ENCODE data around the gene L1CAM.
"Not testable (repeated sequence)": the region's sequence is repeated elsewhere in the genome, so short reads cannot be mapped to it uniquely, and the experiment has no call there.

L1CAM gene

DNA sequence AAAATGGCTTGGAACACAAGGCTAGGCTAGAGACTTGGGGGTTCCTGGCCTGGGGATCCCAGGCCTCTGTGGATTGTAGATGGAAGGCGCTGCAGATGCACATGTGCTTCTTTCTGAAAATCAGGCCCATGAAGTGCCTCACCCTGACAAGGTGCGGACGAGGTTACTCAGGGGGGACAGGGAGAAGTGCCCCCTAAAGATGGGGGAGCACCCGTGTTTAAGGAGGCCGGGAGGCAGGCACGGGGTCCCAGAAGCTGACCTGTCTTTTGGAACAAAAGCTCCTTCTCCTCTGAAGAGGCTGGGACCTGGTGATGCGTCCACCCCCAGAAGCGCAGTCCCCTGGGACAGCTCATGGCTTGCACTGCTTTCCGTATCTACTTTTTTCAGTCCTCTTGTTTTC lies 58.1 kb downstream of the L1CAM start:
- DNase-seq: no peak

DNA sequence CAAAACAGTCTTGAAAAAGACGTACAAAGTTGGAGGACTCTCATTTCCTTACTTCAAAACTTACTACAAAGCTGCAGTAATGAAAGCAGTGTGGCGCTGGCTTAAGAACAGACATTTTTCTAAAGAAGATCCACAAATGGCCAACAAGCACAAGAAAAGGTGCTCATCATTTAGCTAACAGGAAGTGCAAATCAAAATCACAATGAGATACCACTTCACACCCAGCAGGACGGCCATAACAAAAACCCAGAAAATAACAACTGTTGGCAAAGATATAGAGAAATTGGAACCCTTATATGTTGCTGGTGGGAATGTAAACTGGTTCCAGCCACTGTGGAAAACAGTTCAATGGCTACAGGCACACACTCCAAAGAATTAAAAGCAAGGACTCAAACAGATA lies 59.0 kb downstream of the L1CAM start:
- no peak for DNase-seq

DNA sequence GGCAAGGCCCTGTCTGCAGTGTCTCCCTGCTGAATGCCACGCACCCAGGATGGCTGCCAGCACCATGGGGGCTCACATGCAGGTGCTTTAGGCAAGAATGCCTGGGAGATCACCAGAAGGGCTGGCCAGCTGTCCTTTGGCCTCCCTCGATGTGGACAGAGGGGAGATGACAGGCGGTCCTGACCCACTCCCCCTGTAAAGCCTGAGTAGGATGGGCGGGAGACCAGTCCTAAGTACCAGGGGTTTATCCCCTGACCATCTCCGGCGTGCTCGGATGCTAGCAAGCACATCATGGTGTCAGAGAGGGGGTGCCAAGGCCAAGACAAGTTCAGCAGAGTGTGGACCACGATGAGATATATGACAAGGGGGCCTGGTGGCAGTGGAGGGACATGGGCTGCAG lies 60.9 kb downstream of the L1CAM start:
- DNase-seq: no peak

DNA sequence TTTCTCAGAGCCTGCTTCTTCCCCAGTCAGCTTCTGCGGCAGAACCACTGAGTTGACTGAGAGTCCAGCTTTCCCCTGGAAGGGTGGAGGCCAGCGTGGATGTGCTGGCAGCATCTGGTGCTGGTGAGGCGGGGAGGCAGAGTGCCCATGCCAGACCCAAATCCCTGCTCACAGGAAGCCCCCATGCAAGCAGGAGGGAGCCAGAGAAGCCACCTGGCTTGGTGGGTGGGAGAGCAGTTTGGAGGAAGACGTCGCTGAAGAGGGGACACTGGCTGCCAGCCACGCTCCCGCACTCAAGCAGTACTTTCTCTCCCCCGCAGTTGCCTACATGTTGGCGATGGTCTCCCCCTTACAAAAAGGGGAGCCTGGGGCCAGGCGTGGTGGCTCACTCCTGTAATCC lies 61.6 kb downstream of the L1CAM start:
- no peak for DNase-seq

DNA sequence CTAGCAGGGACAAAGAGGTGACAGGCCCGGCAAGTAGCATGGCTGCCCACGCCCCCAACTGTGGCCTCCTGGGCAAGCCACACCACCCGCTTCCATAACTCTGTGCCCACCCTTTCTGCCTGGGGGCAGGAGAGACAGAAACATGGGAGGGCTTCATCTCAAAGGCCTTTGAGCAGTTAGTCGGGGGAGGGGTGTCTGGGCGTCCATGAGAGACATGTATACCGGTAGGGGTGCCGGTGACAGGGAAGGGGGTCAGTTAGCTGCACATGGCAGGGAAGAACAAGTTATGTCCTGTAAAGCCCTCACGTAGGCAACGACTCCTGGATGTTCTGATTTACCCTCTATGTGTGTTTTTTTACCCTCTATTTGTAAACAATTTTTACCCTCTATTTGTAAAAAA lies 64.9 kb downstream of the L1CAM start:
- DNase-seq: no peak

DNA sequence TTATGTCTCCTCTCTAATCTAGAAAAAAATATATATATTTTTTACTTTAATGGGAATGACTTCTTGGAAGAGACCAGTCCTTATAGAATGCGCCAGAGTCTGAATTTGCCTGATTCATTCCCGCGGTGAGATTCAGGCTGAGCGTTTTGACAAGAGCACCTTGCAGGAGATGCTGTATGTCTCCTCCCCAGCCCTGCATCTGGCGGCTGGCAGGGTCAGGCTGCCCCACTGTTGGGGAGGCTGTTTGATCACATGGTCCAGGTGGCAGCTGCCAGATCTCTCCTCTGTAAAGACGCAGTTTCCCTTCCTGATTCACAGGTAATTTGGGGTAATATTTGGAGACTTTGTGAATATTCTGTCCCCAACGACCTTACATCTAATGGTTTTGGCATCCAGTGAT lies 65.4 kb downstream of the L1CAM start:
- no peak for DNase-seq

DNA sequence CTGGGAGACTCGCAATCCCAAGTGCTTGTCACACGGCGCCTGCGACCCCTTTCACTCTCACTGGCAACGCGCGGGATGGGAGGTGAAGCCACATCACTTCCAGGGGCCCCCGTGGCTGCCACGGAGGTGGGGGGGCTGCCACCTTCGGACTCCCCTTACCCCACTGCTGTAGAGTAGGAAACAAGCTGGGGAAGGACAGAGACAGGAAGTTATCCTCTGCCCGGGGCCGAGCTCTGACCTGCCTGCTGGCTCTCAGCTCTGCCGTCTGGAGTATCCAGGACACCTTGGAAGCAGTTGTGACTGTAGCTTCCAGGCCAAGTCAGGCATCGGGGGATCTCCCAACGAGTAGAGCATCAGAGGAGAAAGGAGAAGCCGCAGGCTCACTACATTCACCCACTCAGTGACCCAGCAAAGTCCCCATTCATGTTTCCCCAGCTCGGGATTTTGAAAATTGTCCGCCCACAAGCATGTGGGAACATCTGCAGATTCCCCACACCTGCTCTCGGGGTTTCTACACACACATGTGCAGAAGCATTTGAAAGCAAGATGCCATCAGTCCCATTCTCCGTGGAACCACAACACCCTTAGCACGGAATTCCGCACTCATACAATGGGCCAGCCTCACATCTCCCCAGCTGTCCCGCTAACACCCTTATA lies 66.5 kb downstream of the L1CAM start:
- no peak for DNase-seq

DNA sequence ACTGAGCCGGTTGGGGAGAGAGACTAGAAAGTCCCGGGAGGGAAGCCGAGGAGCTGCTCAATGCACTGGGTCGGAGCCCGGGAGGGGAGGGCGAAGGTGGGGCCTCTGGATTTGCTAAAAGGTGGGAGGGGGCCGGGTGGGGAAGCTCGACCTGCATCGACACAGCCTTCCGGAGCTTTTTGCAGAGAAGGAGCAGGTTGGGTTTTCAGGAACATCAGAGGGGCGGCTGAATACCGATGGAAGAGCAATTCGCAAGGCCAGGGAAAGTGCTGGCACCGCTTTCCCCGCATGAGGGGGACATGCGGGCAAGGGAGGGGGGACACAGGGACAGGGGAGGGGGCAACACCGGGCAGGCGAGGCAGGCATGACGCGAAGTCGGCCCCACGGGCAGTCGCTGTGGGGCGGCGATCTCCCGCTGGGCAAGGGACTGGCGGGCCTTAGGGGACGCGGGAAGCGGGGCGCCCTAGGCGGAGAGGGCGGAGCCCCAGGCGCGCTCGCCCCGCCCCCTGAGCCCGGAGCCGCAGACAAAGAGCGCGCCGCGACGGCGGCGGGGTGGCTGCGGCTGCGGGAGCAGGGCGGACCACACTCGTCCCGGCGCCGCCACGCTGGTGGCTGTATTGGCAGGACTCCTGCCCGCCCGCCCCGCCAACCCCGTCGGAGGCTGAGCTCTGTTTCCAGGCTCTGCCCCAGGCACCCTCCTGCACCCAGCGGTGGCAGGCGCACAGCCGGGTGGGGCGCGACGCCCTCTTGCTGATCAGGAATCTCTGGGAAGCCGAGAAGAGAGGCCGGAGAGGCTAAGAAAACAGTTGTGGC lies 67.2 kb downstream of the L1CAM start:
- no peak for DNase-seq

DNA sequence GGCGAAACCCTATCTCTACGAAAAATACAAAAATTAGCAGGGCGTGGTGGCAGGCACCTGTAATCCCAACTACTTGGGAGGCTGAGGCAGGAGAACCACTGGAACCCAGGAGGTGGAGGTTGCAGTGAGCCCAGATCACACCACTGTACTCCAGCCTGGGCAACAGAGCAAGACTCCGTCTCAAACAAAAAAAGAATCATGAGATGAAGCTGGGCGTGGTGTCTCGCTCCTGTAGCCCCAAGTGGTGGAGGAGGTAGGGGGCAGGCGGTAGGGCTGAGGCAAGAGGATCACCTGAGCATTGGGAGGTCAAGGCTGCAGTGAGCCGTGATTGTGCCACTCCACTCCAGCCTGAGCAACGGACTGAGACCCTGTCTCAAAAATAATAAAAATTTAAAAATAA lies 67.9 kb downstream of the L1CAM start:
- DNase-seq: not testable (repeated sequence)

DNA sequence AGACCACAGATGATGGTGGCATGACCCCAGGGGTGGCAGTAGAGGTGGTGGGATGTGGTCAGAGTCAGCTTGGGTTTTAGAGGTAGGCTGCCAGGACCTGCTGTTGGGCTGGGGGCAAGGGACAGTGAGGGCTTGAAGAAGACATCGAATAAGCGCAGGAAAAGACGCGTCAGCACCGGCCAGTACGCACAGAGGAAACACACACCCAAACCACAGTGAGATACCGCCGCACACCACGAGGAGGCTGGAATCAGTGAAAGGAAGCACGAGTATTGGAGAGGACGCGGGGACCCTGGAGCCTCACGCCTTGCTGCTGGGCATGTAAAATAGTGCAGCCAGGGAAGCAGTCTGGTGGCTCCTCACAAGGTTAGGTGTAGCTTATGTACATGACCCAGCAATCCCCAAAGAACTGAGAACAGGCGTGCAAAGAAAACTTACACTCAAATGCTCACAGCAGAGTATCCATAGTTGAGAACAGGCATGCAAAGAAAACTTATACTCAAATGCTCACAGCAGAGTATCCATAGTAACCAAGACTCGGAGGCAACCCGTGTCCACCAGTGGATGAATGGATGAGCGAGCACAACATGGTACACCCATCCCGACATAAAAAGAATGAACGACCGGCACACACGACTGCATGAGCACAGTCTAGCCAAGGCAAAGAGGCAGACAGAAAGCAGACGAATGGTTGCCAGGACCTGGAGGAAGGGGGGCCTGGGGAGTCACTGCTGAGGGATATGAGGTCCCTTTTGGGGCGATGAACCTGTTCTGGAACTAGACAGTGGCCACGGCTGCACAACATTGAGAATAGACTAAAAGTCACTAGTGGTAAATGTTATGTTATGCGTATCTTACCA lies 68.9 kb downstream of the L1CAM start:
- no peak for DNase-seq

DNA sequence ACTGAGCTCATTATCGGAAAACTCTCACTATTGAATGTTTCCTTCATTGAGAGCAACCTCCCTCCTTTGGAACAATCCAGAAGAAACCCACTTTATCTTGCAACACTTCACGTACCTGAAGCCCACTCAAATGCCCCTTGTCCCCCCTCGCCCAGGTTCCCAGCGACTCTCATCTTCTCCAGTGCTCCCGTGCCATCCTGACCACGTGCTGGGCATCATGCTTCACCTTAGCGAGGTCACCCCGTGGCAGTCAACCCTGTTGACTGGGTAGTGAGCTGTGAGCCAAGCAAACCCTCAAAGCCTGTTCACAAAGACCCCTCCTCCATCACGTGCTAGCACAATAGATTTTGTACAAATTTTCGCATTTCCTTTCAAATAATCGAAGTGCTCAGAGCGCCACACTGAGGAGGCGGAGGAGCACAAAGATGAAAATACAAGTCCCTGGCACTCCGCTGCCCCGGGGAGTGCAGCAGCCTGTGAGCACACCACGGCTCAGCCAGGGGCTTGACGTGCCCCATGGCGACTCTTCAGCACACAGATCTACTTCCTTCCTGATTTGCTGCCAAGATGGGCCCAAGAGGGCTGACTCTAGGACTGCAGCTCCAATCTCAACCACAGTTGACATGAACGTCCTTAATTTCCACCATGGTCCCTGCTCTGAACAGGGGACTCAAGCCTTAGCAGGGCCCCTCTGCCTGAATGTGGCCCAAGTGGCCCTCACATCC lies 71.2 kb downstream of the L1CAM start:
- no peak for DNase-seq

DNA sequence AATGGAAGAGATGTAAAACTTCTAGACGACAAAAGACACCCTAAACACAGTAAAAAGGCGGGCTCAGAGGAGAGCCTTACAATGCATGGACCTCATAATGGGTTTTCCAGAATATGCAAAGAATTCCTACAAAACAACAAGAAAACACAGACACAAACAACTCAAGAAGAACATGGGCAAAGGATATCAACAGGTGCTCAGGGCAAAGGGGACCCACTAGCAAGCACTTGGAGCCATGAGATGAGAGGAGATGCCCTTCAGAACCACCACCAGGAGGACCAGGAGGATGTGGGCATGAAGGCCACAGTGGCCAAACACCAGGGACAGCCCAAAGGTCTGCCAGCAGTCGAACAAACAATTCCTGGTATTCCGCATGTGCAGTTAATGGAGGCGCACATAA lies 72.8 kb downstream of the L1CAM start:
- no peak for DNase-seq

DNA sequence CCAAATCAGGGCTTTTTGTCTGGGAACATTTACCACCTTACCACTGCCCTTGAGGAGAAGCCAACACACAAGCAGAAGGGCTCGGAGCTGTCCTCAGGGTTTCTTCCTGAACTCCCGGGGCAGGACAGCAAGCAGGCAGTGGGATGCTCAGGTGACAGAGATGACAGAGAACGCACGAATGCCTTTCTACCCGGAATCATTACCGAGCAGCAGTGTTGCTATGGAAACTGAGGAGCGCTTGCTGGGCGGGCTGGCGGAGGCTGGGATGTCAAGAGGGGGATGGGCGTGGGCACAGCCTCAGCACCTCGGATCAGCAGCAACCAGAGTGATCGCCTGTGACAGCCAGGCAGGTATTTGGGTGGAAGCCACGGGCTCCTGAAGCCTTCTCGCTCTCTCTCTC lies 73.8 kb downstream of the L1CAM start:
- DNase-seq: no peak
